Loucy (cell line): ENCODE results near the gene CYP27A1.

ENCODE experiments used
- CTCF ChIP-seq: fragments of 200-600 bp; sonication (generic); conservative IDR thresholded peaks from 2 replicates; pipeline ENCODE4 v1.5.1; 2014; ENCODE audit warnings: mild to moderate bottlenecking, antibody characterized with exemption, low read length
- EZH2phosphoT487 ChIP-seq: fragments of 200-600 bp; IDR thresholded peaks from 2 replicates; pipeline ENCODE4 v1.6.1; 2018; ENCODE audit warnings: antibody characterized with exemption, mild to moderate bottlenecking, moderate library complexity, borderline replicate concordance

DNA sequence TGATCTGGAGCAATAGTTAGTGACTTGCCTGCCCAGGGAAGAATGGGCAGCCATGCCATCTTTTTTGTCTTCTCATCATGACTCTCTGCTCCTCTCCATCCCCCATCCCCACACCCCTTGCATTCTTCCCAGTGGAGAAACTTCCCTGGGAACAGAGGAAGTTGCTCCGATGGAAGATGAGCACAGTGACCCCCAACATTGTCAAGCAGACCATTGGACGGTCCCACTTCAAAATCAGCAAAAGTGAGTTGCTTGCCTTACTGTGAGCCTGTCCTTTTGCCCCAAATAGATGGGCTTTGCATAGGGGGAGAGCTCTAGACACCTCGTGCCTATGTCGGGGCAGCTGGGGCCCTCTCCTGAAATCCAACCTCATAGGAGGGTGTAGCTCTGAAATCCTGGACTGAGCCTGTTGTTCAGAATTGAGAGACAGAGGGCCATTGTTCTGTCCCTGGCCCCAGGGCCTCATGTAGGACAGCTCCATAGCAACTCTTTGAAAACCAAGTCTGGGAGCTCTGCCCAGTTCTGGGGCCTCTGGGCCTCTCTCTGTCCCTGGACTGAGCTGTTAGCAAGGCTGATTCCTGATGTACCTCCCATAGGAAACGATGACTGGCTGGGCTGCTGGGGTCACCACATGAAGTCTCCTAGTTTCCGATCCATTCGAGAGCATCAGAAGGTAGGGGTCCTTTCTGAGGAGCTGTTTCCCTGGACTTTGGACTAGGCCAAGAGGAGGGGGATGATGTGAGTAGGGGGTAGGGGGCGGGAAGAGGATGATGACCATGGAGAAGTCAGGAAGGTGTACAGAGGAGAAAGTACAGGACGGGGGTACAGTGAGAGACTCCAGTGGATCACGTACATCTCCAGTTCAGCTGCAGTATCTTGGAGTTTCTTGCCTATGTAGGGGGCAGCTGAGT, 36.1 kb upstream of the CYP27A1 start:
- TF ChIP-seq CTCF, result no peak
- TF ChIP-seq EZH2phosphoT487, result no peak
